Body of pancreas (tissue), 4 donors: ENCODE data around the gene STX18.

Experiments
- POLR2A ChIP-seq, 3 donors: fragments of 450-650 bp; IDR thresholded peaks; one replicate each; pipeline ENCODE4 v1.6.1; 2016; ENCODE audit warnings: antibody characterized with exemption in 3 of 3, mild to moderate bottlenecking in 2 of 3
- TF ChIP-seq, protein P1 (sequence below), 7 experiments: fragments of 450-650 bp in 4 of 7; fragments of 200-600 bp in 3 of 7; sonication (generic) in 3 of 7; IDR thresholded peaks; one replicate each; pipeline ENCODE4 v1.5.1; 2016 to 2019; ENCODE audit warnings: antibody characterized with exemption in 7 of 7

DNA sequence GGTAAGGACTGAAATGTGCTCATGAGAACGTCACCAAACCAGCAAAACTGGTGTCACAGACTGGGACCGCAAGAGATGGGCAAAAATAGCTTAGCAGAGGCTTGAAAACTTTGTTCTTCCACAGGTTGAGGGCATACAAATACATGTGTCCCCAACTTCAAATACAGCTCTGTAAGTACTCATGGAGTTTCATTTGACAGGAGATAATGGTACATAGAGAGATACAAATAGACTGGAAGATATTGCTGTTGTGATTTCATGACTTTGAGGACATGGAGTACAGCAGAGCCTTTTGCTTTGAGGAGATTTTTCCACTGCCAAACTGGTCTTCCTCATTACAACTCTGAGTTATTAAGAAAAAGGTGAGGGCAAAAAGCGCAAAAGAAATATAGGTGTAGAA lies 70.7 kb downstream of the STX18 start:
- TF ChIP-seq, protein P1, sequence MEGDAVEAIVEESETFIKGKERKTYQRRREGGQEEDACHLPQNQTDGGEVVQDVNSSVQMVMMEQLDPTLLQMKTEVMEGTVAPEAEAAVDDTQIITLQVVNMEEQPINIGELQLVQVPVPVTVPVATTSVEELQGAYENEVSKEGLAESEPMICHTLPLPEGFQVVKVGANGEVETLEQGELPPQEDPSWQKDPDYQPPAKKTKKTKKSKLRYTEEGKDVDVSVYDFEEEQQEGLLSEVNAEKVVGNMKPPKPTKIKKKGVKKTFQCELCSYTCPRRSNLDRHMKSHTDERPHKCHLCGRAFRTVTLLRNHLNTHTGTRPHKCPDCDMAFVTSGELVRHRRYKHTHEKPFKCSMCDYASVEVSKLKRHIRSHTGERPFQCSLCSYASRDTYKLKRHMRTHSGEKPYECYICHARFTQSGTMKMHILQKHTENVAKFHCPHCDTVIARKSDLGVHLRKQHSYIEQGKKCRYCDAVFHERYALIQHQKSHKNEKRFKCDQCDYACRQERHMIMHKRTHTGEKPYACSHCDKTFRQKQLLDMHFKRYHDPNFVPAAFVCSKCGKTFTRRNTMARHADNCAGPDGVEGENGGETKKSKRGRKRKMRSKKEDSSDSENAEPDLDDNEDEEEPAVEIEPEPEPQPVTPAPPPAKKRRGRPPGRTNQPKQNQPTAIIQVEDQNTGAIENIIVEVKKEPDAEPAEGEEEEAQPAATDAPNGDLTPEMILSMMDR (IDR thresholded peaks at IDR 0.05) = no peak
- no peak for TF ChIP-seq POLR2A (IDR thresholded peaks at IDR 0.05)
